GM12874 (cell line): ENCODE results near the gene MAP3K9.

ENCODE experiments used
- CTCF ChIP-seq: IDR thresholded peaks from 2 replicates; pipeline ENCODE4 v1.5.1; 2011; ENCODE audit warnings: low read depth, mild to moderate bottlenecking, control low read depth, low read length, moderate library complexity; ENCODE audit not compliant: insufficient read depth

The MAP3K9 gene

GRCh38 chr14:70809225-70810219, at the start of gene MAP3K9:
MAP3K9 (minus strand) TSS chr14:70809513; CDS start chr14:70809171, 342 bp downstream.
- no peak for TF ChIP-seq CTCF

- TF ChIP-seq CTCF = no peak
Observed at GRCh38 chr14:70858641-70859040, 49.3 kb upstream of the MAP3K9 start.

- TF ChIP-seq CTCF = no peak
Observed at GRCh38 chr14:70857496-70857890, 48.2 kb upstream of the MAP3K9 start.

- no peak for TF ChIP-seq CTCF
Observed at GRCh38 chr14:70856851-70857495, 47.7 kb upstream of the MAP3K9 start.

- no peak for TF ChIP-seq CTCF
Observed at GRCh38 chr14:70855486-70855885, 46.2 kb upstream of the MAP3K9 start.

- TF ChIP-seq CTCF = no peak
Observed at GRCh38 chr14:70847406-70848090, 38.2 kb upstream of the MAP3K9 start.

- TF ChIP-seq CTCF = no peak
Observed at GRCh38 chr14:70845601-70846000, 36.3 kb upstream of the MAP3K9 start.
